ENCODE measurements around the gene IL32.
"Not testable (repeated sequence)": the region's sequence is repeated elsewhere in the genome, so short reads cannot be mapped to it uniquely, and the experiment has no call there.

IL32 gene

GRCh38 chr16:3070608-3071111, 5.2 kb downstream of the IL32 start:
- no peak for DNase-seq (ENCODE audit: low read depth)

- no peak for DNase-seq (ENCODE audit: low read depth)
These were observed 6.2 kb downstream of the IL32 start for GRCh38 chr16:3071655-3072054.

DNA sequence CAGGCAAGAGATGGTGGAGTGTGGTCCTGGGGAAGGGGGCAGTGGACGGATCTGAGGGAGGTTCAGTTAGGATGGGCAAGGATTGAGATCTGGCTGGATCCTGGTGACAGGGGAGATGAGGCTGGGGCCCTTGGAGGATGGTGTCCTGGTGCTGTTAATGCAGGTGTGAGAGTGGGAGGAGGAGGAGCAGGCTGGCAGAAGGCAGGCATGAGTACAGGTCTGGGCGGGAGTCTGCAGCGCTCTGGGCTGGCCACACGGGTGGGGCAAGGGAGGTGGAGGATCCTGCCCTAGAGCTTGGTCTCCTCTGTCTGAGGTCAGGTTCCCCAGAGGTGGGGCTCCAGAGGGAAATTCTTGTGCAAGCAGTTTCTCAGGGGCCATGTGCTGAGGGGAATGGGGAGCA, 6.7 kb downstream of the IL32 start:
- DNase-seq (ENCODE audit: low read depth), result not testable (repeated sequence)

DNA sequence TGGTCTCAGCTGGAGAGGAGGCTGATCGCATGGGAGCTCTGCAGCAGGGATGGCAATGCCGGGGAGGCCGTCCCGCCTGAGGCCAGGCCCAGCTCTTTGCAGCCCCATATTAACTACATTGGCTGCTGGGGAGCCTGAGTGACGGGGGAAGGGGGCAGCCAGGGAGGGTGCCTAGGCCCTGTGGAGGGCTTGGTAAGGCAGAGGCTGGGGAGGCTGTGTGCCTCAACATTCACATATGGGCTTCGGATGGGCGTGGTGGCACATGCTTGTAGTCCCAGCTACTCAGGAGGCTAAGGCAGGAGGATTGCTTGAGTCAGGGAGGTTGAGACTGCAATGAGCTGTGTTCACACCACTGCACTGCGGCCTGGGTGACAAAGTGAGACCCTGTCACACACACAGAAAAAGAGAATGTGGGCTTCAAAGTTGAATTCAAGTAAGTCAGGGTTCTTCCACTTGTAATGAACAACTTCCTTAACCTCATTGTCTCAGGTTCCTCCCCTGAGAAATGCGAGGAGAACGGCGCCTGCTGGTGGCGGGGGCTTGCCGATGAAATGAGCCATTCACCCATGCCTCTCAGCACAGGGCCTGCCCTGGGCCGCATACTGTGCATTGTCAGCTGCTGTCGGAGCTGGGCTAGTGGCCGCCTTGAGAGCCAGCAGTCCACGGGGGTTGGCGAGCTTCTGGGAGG, 7.3 kb downstream of the IL32 start:
- not testable (repeated sequence) for DNase-seq (ENCODE audit: low read depth)

- DNase-seq (ENCODE audit: low read depth), result no peak
These were observed 8.0 kb downstream of the IL32 start for GRCh38 chr16:3073448-3073847.

GRCh38 chr16:3074860-3075522, 9.6 kb downstream of the IL32 start:
- DNase-seq (ENCODE audit: low read depth), result peak; percentile 53

DNA sequence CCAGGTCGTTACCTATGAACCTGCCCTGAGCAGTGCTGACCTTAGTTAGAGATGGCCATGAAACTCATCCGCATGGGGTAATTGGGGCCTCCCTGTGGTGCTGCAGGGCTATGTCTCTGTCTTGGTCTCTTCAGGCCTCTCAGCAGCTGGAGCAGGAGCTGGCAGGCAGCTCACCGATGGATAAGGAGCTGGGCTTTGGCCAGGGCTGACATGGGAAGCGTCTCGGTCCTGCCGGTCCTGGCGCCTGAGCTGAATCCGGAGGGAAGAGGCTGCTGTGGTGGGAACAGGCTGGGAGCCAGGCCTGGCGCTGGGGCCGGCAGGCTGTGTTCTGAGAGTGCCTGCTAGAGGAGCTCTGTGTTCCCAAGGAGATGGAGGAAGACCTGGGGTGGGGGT, 10.1 kb downstream of the IL32 start:
- DNase-seq (ENCODE audit: low read depth), result no peak

- DNase-seq (ENCODE audit: low read depth), result not testable (repeated sequence)
These were observed 10.5 kb downstream of the IL32 start for GRCh38 chr16:3075946-3076345.

DNA sequence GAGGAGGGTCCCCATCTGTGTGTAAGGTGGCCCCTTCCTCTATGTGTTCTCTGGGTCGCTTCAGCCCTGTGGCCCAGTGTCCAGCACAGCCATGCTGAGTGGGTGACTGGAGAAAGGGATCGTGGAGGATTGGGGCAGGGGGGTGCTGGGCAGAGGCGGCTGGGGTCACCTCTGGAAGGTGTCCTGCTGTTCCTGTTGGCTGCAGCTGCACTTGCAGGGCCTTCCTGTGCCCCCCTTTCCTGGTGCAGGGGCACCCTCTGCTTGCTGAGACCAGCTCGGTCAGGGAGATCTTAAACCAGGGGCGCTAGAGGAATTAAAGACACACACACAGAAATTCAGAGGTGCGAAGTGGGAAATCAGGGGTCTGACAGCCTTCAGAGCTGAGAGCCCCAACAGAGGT, 11.1 kb downstream of the IL32 start:
- DNase-seq (ENCODE audit: low read depth), result no peak

- no peak for DNase-seq (ENCODE audit: low read depth)
These were observed 14.6 kb downstream of the IL32 start for GRCh38 chr16:3080024-3080423.

- DNase-seq (ENCODE audit: low read depth), result not testable (repeated sequence)
These were observed 16.5 kb downstream of the IL32 start for GRCh38 chr16:3081957-3082356.

- not testable (repeated sequence) for DNase-seq (ENCODE audit: low read depth)
These were observed 18.0 kb downstream of the IL32 start for GRCh38 chr16:3083408-3083807.

- DNase-seq (ENCODE audit: low read depth), result no peak
These were observed 19.1 kb downstream of the IL32 start for GRCh38 chr16:3084491-3084890.

- no peak for DNase-seq (ENCODE audit: low read depth)
These were observed 19.7 kb downstream of the IL32 start for GRCh38 chr16:3084969-3085670.

DNA sequence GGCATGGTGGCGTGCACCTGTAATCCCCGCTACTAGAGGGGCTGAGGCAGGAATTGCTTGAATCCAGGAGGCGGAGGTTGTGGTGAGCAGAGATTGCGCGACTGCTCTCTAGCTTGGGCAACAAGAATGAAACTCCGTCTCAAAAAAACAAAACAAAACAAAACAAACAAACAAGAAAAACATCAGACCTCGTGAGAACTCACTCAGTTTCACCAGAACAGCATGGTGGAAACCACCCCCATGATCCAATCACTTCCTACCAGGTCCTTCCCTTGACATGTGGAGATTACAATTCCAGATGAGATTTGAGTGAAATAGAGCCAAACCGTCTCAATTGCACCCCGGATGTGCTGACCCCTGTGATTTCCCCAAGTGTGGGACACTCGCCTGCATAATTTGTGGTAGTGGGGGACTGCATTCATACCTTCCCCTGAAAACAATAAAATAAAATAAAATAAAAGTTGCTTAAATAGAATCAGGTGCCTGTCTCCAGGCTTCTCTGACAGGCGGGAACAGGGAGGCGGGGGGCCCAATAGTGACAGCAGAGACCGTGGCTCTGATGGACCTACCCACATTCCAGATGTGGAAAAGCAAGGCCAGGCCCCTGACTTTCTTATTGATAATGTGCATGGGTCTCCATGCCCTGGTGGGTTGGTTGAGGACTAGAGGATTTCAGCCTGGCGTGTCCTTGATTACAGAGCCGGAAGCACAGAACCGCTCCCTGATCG, 20.6 kb downstream of the IL32 start:
- no peak for DNase-seq (ENCODE audit: low read depth)

DNA sequence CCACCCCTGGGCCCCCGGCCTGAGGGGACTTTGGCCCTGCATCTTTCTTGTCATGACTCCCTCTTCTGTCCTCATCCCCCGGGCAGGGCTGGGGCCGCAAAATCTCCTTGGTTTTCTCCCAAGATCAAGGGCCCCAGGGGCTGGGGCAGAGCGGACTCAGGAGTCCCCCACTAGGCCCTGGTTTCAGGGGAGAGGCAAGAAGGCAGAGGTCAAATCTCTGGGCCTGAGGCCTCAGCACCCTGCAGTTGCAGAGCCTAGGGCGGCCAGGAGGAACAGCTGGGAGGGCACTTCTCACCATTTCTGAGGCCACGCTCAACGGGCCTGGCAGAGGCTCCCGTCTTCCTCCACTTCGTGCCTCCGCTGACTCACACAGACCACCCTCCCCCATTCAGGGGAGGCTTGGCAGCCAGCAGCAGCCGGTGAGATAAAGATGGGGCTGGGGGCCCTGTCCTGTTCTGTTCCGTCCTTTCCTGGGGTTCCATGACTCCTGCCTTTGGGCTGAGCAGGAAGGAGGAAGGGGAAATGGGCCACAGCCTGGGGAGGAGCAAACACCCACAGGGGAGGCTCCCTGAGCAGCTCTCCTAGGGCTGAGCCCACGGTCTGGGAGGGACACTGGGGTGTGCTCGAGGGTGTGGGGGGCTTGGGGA, 21.3 kb downstream of the IL32 start:
- no peak for DNase-seq (ENCODE audit: low read depth)

DNA sequence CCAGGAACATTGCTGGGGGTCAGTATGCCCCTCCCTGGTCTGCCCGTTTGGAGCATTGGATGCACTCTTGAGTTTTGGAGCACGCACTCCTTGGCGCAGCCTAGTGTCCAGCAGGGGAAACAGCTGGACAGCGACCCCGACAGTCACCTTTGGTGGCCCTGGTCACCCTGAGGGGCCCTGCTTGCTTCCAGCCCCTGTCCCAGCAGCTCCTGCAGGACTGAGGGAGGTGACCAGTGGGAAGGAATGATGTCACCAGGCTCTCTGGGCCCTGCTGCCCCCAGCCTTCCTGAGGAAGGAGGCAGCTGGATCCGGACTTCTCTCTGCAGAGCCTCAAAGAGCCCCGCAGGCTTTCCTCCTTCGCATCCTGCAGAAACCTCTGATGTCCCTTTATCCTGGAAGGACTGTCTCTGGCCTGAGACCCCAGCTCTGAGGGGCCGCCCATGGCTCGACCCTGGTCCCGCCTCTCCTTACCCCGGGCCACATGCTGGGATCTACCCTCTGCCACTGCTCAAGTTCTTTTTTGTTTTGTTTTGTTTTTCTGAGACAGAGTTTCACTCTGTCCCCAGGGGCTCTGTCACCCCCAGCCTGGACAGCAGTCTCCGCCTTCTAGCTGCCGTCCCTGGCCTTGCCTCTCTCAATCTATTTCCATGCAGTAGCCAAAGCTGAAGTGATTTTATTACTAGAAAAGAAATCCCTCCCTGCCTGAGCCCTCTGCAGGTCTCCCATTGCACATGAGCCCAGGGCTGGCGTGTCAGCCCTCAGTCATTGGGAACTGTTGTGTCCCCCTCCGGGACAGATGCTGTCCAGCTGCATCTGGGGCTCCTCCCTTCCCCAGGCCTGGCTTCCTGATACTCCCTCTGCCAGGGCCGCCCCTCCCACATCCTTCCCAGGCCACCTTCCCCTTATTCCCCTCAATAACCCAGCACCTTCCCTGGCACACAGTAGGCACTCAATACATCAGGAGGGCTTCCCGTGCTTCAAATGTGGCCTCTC, 22.1 kb downstream of the IL32 start:
- no peak for DNase-seq (ENCODE audit: low read depth)

- DNase-seq (ENCODE audit: low read depth), result no peak
These were observed 23.0 kb downstream of the IL32 start for GRCh38 chr16:3088450-3088849.

- no peak for DNase-seq (ENCODE audit: low read depth)
These were observed 23.7 kb downstream of the IL32 start for GRCh38 chr16:3088925-3089716.
